ENCODE measurements around the gene EFNA2.
"Not testable (repeated sequence)": the region's sequence is repeated elsewhere in the genome, so short reads cannot be mapped to it uniquely, and the experiment has no call there.

EFNA2 gene

GRCh38 chr19:1322198-1322981 is 36.7 kb downstream of the EFNA2 start:
- DNase-seq, result no peak

- no peak for DNase-seq
These were observed 38.7 kb downstream of the EFNA2 start for GRCh38 chr19:1324249-1324805.

- DNase-seq, result peak; percentile 55
These were observed 39.3 kb downstream of the EFNA2 start for GRCh38 chr19:1324806-1325567.

- DNase-seq, result no peak
These were observed 40.1 kb downstream of the EFNA2 start for GRCh38 chr19:1325568-1326294.

- DNase-seq, result no peak
These were observed 41.5 kb downstream of the EFNA2 start for GRCh38 chr19:1327125-1327524.

- DNase-seq, result not testable (repeated sequence)
These were observed 46.5 kb downstream of the EFNA2 start for GRCh38 chr19:1332208-1332607.

- DNase-seq, result no peak
These were observed 50.5 kb downstream of the EFNA2 start for GRCh38 chr19:1336079-1336684.

- DNase-seq, result no peak
These were observed 55.2 kb downstream of the EFNA2 start for GRCh38 chr19:1340681-1341469.

GRCh38 chr19:1343041-1343440 is 57.4 kb downstream of the EFNA2 start:
- no peak for DNase-seq

- no peak for DNase-seq
These were observed 63.5 kb downstream of the EFNA2 start for GRCh38 chr19:1349211-1349610.

- no peak for DNase-seq
These were observed 65.2 kb downstream of the EFNA2 start for GRCh38 chr19:1350867-1351266.

All from activated CD4-positive, alpha-beta T cell treated with anti-CD3 and anti-CD28 coated beads for 48 hours (primary cell).